Gastrocnemius medialis (tissue), 4 donors: Measurements from ENCODE around the gene ZBTB3. TPM values are rescaled to one million over a fixed set of nuclear protein-coding genes. Genes with fewer than 3 reads are reported as not detected.
"Not testable (repeated sequence)": the region's sequence is repeated elsewhere in the genome, so short reads cannot be mapped to it uniquely, and the experiment has no call there.

Source experiments
- ATAC-seq, 2 donors: fragments of 150-250 bp; one replicate each; pipeline ENCODE4 v1.9.1; 2016
- DNase-seq, 2 donors: peaks; one replicate each; pipeline ENCODE4 v3.0.0-alpha.2; 2019
- H3K27ac ChIP-seq, 4 donors: fragments of 200-600 bp; sonication (generic); 1 replicate in 1 of 4; 2 replicates in 3 of 4; pipeline ENCODE4 v1.5.1; 2016 to 2018; ENCODE audit warnings: mild to moderate bottlenecking in 2 of 4, moderate library complexity in 1 of 4
- H3K27me3 ChIP-seq, 3 donors: fragments of 200-600 bp; sonication (generic) in 2 of 3; 1 replicate in 1 of 3; 2 replicates in 2 of 3; pipeline versions ENCODE4 v1.5.1 to v1.6.0; 2016 to 2019; ENCODE audit warnings: mild to moderate bottlenecking in 1 of 3, moderate library complexity in 1 of 3
- H3K36me3 ChIP-seq, 2 donors: fragments of 200-600 bp; sonication (generic) in 1 of 2; one replicate each; pipeline ENCODE4 v1.5.1; 2017 to 2018
- H3K4me1 ChIP-seq, 2 donors: fragments of 200-600 bp; sonication (generic) in 1 of 2; one replicate each; pipeline ENCODE4 v1.5.1; 2016 to 2017; ENCODE audit warnings: mild to moderate bottlenecking in 2 of 2
- H3K4me3 ChIP-seq, 4 donors: fragments of 200-600 bp; sonication (generic) in 3 of 4; 1 replicate in 1 of 4; 2 replicates in 3 of 4; pipeline ENCODE4 v1.5.1; 2016 to 2019; ENCODE audit warnings: mild to moderate bottlenecking in 2 of 4
- H3K9me3 ChIP-seq, 3 donors: fragments of 200-600 bp; sonication (generic) in 2 of 3; 1 replicate in 1 of 3; 2 replicates in 2 of 3; pipeline ENCODE4 v1.5.1; 2016 to 2019
- CTCF ChIP-seq, 5 experiments: fragments of 450-650 bp in 3 of 5; fragments of 200-600 bp in 2 of 5; sonication (generic) in 2 of 5; IDR thresholded peaks in 4 of 5; conservative IDR thresholded peaks in 1 of 5; 1 replicate in 4 of 5; 2 replicates in 1 of 5; pipeline ENCODE4 v1.5.1; 2016 to 2019; ENCODE audit warnings: antibody characterized with exemption in 5 of 5, mild to moderate bottlenecking in 3 of 5, moderate library complexity in 3 of 5
- POLR2A ChIP-seq, 2 donors: fragments of 450-650 bp; IDR thresholded peaks; one replicate each; pipeline ENCODE4 v1.6.1; 2017; ENCODE audit warnings: antibody characterized with exemption in 2 of 2, mild to moderate bottlenecking in 2 of 2, moderate library complexity in 2 of 2
- in situ Hi-C, 4 donors: fragments of 200-750 bp; cut with MboI; loops; one replicate each; pipeline versions ENCODE4 v1.15.0 to v1.8.0; 2017; ENCODE audit warnings: low sequenced_read_pairs in 4 of 4
- intact Hi-C: fragments of 100-400 bp; cut with DNase I; formaldehyde crosslinking; loops from one replicate; pipeline ENCODE4 v1.15.1; 2023; ENCODE audit warnings: low total_unique reads
- total RNA-seq, 4 donors: library from RNA; depleted of rRNA; stranded (reverse); fragments of >200 nt; gene quantifications; one replicate each; pipeline versions ENCODE4 v1.1.0 to v1.2.3, GENCODE V29; 2016

Gene ZBTB3
- total RNA-seq, 4 donors from 2014 or later, result 5.6 to 10.5 (median 7.7) TPM

GRCh38 chr11:62755086-62755615, 1.2 kb upstream of the ZBTB3 start:
- DNase-seq (no peak), ATAC-seq (no peak)
- in situ Hi-C loops (no loop called here), intact Hi-C loops (no loop called here)
- Histone ChIP-seq H3K4me3 (no peak overlapping the region), H3K27me3 (no peaks in the 10 kb centered on the region), H3K9me3 (no peaks in the 10 kb centered on the region), H3K27ac (no peak overlapping the region), H3K4me1 (peaks cover 14 to 19% of the 10 kb centered on the region in 2 donors), H3K36me3 (peaks cover 0 to 6% of the 10 kb centered on the region in 2 donors)
- no peak for TF ChIP-seq POLR2A (IDR thresholded peaks at IDR 0.05)
- no peak for TF ChIP-seq CTCF (IDR thresholded peaks at IDR 0.05 in 4 of 5, conservative IDR thresholded peaks at IDR 0.05 in 1 of 5)

GRCh38 chr11:62752994-62753735, 795 bp downstream of the ZBTB3 start:
- Histone ChIP-seq H3K9me3 (no peaks in the 10 kb centered on the region), H3K36me3 (peaks cover 0 to 6% of the 10 kb centered on the region in 2 donors), H3K4me3 (peak overlapping the region; percentile 62 to 86 (median 73)), H3K27me3 (no peaks in the 10 kb centered on the region), H3K27ac (peak overlapping the region; percentile 86 to 98 (median 92)), H3K4me1 (peaks cover 14 to 19% of the 10 kb centered on the region in 2 donors)
- no peak for DNase-seq
- in situ Hi-C loops (no loop called here), intact Hi-C loops (no loop called here)
- no peak for TF ChIP-seq POLR2A (IDR thresholded peaks at IDR 0.05)
- no peak for TF ChIP-seq CTCF (IDR thresholded peaks at IDR 0.05 in 4 of 5, conservative IDR thresholded peaks at IDR 0.05 in 1 of 5)
- ATAC-seq, result peak in 1 of 2 donors; percentile 4

- DNase-seq (no peak), ATAC-seq (no peak)
- in situ Hi-C loops, result no loop called here
- H3K4me1 ChIP-seq, result peaks cover 14 to 19% of the 10 kb centered on the region in 2 donors
- no peaks in the 10 kb centered on the region for H3K27me3 ChIP-seq
- intact Hi-C loops, result no loop called here
- H3K27ac ChIP-seq, result peak overlapping the region in 1 of 4 donors; percentile 95
- no peak for TF ChIP-seq POLR2A (IDR thresholded peaks at IDR 0.05)
- peaks cover 0 to 6% of the 10 kb centered on the region in 2 donors for H3K36me3 ChIP-seq
- no peak overlapping the region for H3K4me3 ChIP-seq
- no peaks in the 10 kb centered on the region for H3K9me3 ChIP-seq
Observed at GRCh38 chr11:62752177-62752785, 1.7 kb downstream of the ZBTB3 start.

- H3K4me3 ChIP-seq, DNase-seq, ATAC-seq, H3K27ac ChIP-seq, H3K27me3 ChIP-seq, in situ Hi-C loops, intact Hi-C loops, H3K36me3 ChIP-seq, H3K9me3 ChIP-seq: not testable (repeated sequence)
- H3K4me1 ChIP-seq, result peaks cover 14 to 19% of the 10 kb centered on the region in 2 donors
Observed at GRCh38 chr11:62749931-62750330, 4.0 kb downstream of the ZBTB3 start.

- no peak overlapping the region for H3K27ac ChIP-seq
- ATAC-seq (no peak), DNase-seq (no peak)
- H3K4me3 ChIP-seq, result no peak overlapping the region
- peaks cover 3 to 4% of the 10 kb centered on the region in 2 donors for H3K4me1 ChIP-seq
- intact Hi-C loops, result no loop called here
- no peaks in the 10 kb centered on the region for H3K27me3 ChIP-seq
- peaks cover 0 to 6% of the 10 kb centered on the region in 2 donors for H3K36me3 ChIP-seq
- in situ Hi-C loops, result no loop called here
- no peak for TF ChIP-seq CTCF (IDR thresholded peaks at IDR 0.05 in 4 of 5, conservative IDR thresholded peaks at IDR 0.05 in 1 of 5)
- TF ChIP-seq POLR2A (IDR thresholded peaks at IDR 0.05), result no peak
- no peaks in the 10 kb centered on the region for H3K9me3 ChIP-seq
Observed at GRCh38 chr11:62747475-62748160, 6.3 kb downstream of the ZBTB3 start.
